Gastrocnemius medialis (tissue), 4 donors: ENCODE measurements around the gene VWDE. TPM values are rescaled to one million over a fixed set of nuclear protein-coding genes. Genes with fewer than 3 reads are reported as not detected.

Experiments used
- ATAC-seq, 2 donors: fragments of 150-250 bp; one replicate each; pipeline ENCODE4 v1.9.1; 2016
- DNase-seq, 2 donors: peaks; one replicate each; pipeline ENCODE4 v3.0.0-alpha.2; 2019
- H3K27ac ChIP-seq, 4 donors: fragments of 200-600 bp; sonication (generic); 1 replicate in 1 of 4; 2 replicates in 3 of 4; pipeline ENCODE4 v1.5.1; 2016 to 2018; ENCODE audit warnings: mild to moderate bottlenecking in 2 of 4, moderate library complexity in 1 of 4
- H3K27me3 ChIP-seq, 3 donors: fragments of 200-600 bp; sonication (generic) in 2 of 3; 1 replicate in 1 of 3; 2 replicates in 2 of 3; pipeline versions ENCODE4 v1.5.1 to v1.6.0; 2016 to 2019; ENCODE audit warnings: mild to moderate bottlenecking in 1 of 3, moderate library complexity in 1 of 3
- H3K36me3 ChIP-seq, 2 donors: fragments of 200-600 bp; sonication (generic) in 1 of 2; one replicate each; pipeline ENCODE4 v1.5.1; 2017 to 2018
- H3K4me1 ChIP-seq, 2 donors: fragments of 200-600 bp; sonication (generic) in 1 of 2; one replicate each; pipeline ENCODE4 v1.5.1; 2016 to 2017; ENCODE audit warnings: mild to moderate bottlenecking in 2 of 2
- H3K4me3 ChIP-seq, 4 donors: fragments of 200-600 bp; sonication (generic) in 3 of 4; 1 replicate in 1 of 4; 2 replicates in 3 of 4; pipeline ENCODE4 v1.5.1; 2016 to 2019; ENCODE audit warnings: mild to moderate bottlenecking in 2 of 4
- H3K9me3 ChIP-seq, 3 donors: fragments of 200-600 bp; sonication (generic) in 2 of 3; 1 replicate in 1 of 3; 2 replicates in 2 of 3; pipeline ENCODE4 v1.5.1; 2016 to 2019
- POLR2A ChIP-seq, 2 donors: fragments of 450-650 bp; IDR thresholded peaks; one replicate each; pipeline ENCODE4 v1.6.1; 2017; ENCODE audit warnings: antibody characterized with exemption in 2 of 2, mild to moderate bottlenecking in 2 of 2, moderate library complexity in 2 of 2
- in situ Hi-C, 4 donors: fragments of 200-750 bp; cut with MboI; loops; one replicate each; pipeline versions ENCODE4 v1.15.0 to v1.8.0; 2017; ENCODE audit warnings: low sequenced_read_pairs in 4 of 4
- intact Hi-C: fragments of 100-400 bp; cut with DNase I; formaldehyde crosslinking; loops from one replicate; pipeline ENCODE4 v1.15.1; 2023; ENCODE audit warnings: low total_unique reads
- total RNA-seq, 4 donors: library from RNA; depleted of rRNA; stranded (reverse); fragments of >200 nt; gene quantifications; one replicate each; pipeline versions ENCODE4 v1.1.0 to v1.2.3, GENCODE V29; 2016
- TF ChIP-seq, protein P1 (sequence below), 5 experiments: fragments of 450-650 bp in 3 of 5; fragments of 200-600 bp in 2 of 5; sonication (generic) in 2 of 5; IDR thresholded peaks in 4 of 5; conservative IDR thresholded peaks in 1 of 5; 1 replicate in 4 of 5; 2 replicates in 1 of 5; pipeline ENCODE4 v1.5.1; 2016 to 2019; ENCODE audit warnings: antibody characterized with exemption in 5 of 5, mild to moderate bottlenecking in 3 of 5, moderate library complexity in 3 of 5

VWDE gene
- total RNA-seq, 4 donors from 2014 or later = not detected

DNA sequence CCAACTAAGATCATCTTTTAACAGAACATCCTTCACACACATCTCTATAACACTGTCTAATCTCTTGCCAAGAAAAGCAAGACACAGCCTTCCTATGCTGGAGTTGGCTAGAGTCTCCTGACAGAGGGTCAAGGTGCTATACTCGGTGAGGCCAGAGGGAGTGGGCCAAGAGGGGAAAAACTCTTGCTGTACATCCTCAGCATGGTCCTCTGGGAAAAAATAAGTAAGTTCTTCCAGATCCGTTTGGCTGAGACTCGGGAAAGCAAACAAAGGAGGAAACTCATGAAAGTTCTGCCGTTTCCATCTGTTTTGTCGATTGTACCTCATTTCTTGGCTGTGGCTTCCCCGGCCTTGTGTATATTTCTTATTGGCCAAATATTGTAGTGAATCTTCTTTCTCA lies 33.9 kb downstream of the VWDE start:
- DNase-seq (no peak), ATAC-seq (no peak)
- Histone ChIP-seq H3K27ac (no peak overlapping the region), H3K9me3 (no peaks in the 10 kb centered on the region), H3K36me3 (no peaks in the 10 kb centered on the region), H3K27me3 (no peaks in the 10 kb centered on the region), H3K4me3 (no peak overlapping the region), H3K4me1 (no peaks in the 10 kb centered on the region)
- intact Hi-C loops (no loop called here), in situ Hi-C loops (no loop called here)
- TF ChIP-seq, protein P1, sequence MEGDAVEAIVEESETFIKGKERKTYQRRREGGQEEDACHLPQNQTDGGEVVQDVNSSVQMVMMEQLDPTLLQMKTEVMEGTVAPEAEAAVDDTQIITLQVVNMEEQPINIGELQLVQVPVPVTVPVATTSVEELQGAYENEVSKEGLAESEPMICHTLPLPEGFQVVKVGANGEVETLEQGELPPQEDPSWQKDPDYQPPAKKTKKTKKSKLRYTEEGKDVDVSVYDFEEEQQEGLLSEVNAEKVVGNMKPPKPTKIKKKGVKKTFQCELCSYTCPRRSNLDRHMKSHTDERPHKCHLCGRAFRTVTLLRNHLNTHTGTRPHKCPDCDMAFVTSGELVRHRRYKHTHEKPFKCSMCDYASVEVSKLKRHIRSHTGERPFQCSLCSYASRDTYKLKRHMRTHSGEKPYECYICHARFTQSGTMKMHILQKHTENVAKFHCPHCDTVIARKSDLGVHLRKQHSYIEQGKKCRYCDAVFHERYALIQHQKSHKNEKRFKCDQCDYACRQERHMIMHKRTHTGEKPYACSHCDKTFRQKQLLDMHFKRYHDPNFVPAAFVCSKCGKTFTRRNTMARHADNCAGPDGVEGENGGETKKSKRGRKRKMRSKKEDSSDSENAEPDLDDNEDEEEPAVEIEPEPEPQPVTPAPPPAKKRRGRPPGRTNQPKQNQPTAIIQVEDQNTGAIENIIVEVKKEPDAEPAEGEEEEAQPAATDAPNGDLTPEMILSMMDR (IDR thresholded peaks at IDR 0.05 in 4 of 5, conservative IDR thresholded peaks at IDR 0.05 in 1 of 5) = no peak
- TF ChIP-seq POLR2A (IDR thresholded peaks at IDR 0.05) = no peak

DNA sequence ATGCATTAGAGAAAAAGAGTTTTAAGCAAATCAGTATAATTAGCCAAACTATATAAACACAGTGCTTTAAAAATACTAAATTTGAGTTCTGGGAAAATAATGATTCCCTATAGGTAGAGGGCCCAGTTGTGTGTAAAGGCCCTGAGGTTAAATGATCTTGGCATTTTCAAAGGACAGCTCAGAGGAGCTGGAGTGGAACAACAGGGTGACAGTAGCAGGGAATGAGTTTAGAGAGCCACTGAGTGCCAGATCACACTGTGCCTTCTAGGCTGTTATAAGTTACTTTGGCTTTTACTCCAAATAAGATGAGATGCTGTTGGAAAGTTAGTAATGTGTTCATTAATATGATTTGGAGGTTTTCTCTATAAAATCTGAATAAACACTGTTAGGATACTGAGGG lies 34.6 kb downstream of the VWDE start:
- no peak overlapping the region for H3K27ac ChIP-seq
- no peak overlapping the region for H3K4me3 ChIP-seq
- H3K9me3 ChIP-seq = no peaks in the 10 kb centered on the region
- no peaks in the 10 kb centered on the region for H3K27me3 ChIP-seq
- no peaks in the 10 kb centered on the region for H3K4me1 ChIP-seq
- TF ChIP-seq, protein P1 (IDR thresholded peaks at IDR 0.05 in 4 of 5, conservative IDR thresholded peaks at IDR 0.05 in 1 of 5) = no peak
- TF ChIP-seq POLR2A (IDR thresholded peaks at IDR 0.05) = no peak
- DNase-seq (no peak), ATAC-seq (no peak)
- in situ Hi-C loops = no loop called here
- intact Hi-C loops = no loop called here
- no peaks in the 10 kb centered on the region for H3K36me3 ChIP-seq

DNA sequence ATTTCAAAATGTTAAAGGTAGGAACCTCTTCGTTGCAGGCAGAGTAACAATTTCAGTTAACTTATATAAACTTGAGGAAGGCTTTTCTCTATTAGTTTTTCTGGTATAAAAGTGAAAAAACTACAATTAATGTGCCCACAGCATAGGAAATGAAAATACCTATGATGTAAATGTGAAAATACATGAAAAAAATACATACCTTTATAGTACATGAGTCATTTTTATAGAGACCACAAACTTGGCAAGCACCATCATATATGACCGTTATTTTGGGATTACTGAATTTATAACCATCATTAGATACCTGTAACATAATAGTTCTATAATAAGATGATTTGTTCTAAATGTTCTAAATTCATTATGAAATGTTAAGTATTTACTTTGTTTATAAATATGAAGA lies 42.7 kb downstream of the VWDE start:
- Histone ChIP-seq H3K27ac (no peak overlapping the region), H3K36me3 (no peaks in the 10 kb centered on the region), H3K9me3 (no peaks in the 10 kb centered on the region), H3K4me1 (no peaks in the 10 kb centered on the region), H3K4me3 (no peak overlapping the region), H3K27me3 (no peaks in the 10 kb centered on the region)
- DNase-seq = no peak
- TF ChIP-seq, protein P1 (IDR thresholded peaks at IDR 0.05 in 4 of 5, conservative IDR thresholded peaks at IDR 0.05 in 1 of 5) = no peak
- TF ChIP-seq POLR2A (IDR thresholded peaks at IDR 0.05) = no peak
- intact Hi-C loops = no loop called here
- in situ Hi-C loops = no loop called here
- no peak for ATAC-seq

DNA sequence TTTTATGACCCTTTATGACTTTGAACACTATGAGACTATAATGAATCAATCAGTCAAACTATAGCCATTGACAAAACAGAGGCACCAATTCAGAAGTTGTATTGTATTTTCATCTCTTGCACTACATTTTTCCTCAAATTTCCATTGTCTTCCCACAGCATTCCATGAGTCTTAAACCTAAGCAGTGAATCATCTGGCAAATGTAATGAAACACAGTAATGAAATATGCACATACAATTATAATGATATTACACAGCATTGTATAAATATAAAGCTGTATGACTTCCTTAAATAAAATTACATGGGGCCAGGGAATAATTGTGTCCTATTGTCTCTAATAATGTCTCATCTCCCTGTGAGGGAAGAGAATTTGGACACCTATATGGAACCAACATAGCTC lies 45.0 kb downstream of the VWDE start:
- Histone ChIP-seq H3K36me3 (no peaks in the 10 kb centered on the region), H3K4me1 (no peaks in the 10 kb centered on the region), H3K27ac (no peak overlapping the region), H3K27me3 (no peaks in the 10 kb centered on the region), H3K4me3 (no peak overlapping the region), H3K9me3 (no peaks in the 10 kb centered on the region)
- TF ChIP-seq, protein P1 (IDR thresholded peaks at IDR 0.05 in 4 of 5, conservative IDR thresholded peaks at IDR 0.05 in 1 of 5) = no peak
- TF ChIP-seq POLR2A (IDR thresholded peaks at IDR 0.05) = no peak
- ATAC-seq = no peak
- in situ Hi-C loops (no loop called here), intact Hi-C loops (no loop called here)
- DNase-seq = no peak

DNA sequence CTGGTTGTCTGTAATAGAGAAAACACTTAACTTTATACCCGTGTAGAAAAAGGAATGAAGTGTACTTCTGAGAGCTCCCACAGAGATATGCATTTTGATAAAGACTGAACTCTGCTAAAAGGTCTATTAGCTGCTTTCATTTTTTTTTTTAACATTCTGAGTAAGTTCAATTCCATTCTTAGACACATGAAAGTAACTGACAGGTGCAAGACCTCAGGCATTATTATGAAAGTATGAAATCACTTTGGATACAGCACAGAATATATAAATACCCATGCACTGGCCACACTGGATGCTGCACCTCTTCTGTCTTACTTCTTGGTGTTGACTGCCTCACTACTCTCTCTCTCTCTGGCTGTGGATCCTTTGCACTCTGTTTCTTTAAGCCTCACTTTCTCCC lies 46.2 kb downstream of the VWDE start:
- no peak for ATAC-seq
- H3K27ac ChIP-seq = no peak overlapping the region

More for the DNA sequence above, 46.2 kb downstream of the VWDE start:
- no peak overlapping the region for H3K4me3 ChIP-seq
- in situ Hi-C loops = no loop called here
- no peak for DNase-seq
- H3K9me3 ChIP-seq = no peaks in the 10 kb centered on the region
- H3K36me3 ChIP-seq = no peaks in the 10 kb centered on the region
- H3K27me3 ChIP-seq = no peaks in the 10 kb centered on the region
- intact Hi-C loops = no loop called here
- TF ChIP-seq, protein P1 (IDR thresholded peaks at IDR 0.05 in 4 of 5, conservative IDR thresholded peaks at IDR 0.05 in 1 of 5) = no peak
- TF ChIP-seq POLR2A (IDR thresholded peaks at IDR 0.05) = no peak
- H3K4me1 ChIP-seq = no peaks in the 10 kb centered on the region
